Measurements from ENCODE around the gene MS4A12. TPM values are rescaled to one million over a fixed set of nuclear protein-coding genes. Genes with fewer than 3 reads are reported as not detected.

MS4A12 gene
- total RNA-seq, 2 donors from 2014 or later, result not detected

- H3K36me3 ChIP-seq (replicated peaks in 1 of 2; ENCODE audit: insufficient read depth in 1 of 2, low read depth in 2 of 2), result no peaks in the 10 kb centered on the region
- 61 to 78% methylated on average over 4 of the region's 4 CpGs for WGBS, 2 donors
- TF ChIP-seq CTCF (IDR thresholded peaks at IDR 0.05), result no peak
- TF ChIP-seq POLR2A (IDR thresholded peaks at IDR 0.05), result no peak
- H3K27ac ChIP-seq, result no peak within 1 kb of the TSS
- intact Hi-C loops (cut with DNase I), result no loop called here
- no peaks in the 10 kb centered on the region for H3K4me1 ChIP-seq
- H3K27me3 ChIP-seq, result no peaks in the 10 kb centered on the region
- no peak for ATAC-seq
- no peak within 1 kb of the TSS for H3K4me3 ChIP-seq
- no peak for DNase-seq
- no peaks in the 10 kb centered on the region for H3K9me3 ChIP-seq
Observed at GRCh38 chr11:60455531-60456042, 37.0 kb upstream of the MS4A12 start, which contains the start of gene MS4A1. TSS of gene MS4A1 (plus strand) at chr11:60455847. CDS start at chr11:60462375, 6,528 bp downstream.

- DNase-seq (no peak), ATAC-seq (no peak)
- Histone ChIP-seq H3K4me3 (no peak overlapping the region), H3K27me3 (no peaks in the 10 kb centered on the region), H3K27ac (no peak overlapping the region), H3K36me3 (replicated peaks in 1 of 2; ENCODE audit: insufficient read depth in 1 of 2, low read depth in 2 of 2) (no peaks in the 10 kb centered on the region), H3K4me1 (no peaks in the 10 kb centered on the region), H3K9me3 (no peaks in the 10 kb centered on the region)
- WGBS, 2 donors, result 54 to 71% methylated on average over 3 of the region's 3 CpGs
- intact Hi-C loops (cut with DNase I), result no loop called here
- TF ChIP-seq POLR2A (IDR thresholded peaks at IDR 0.05), result no peak
- TF ChIP-seq CTCF (IDR thresholded peaks at IDR 0.05), result no peak
Observed at GRCh38 chr11:60457576-60457975, 35.0 kb upstream of the MS4A12 start.

GRCh38 chr11:60459345-60459744 is 33.2 kb upstream of the MS4A12 start:
- H3K36me3 ChIP-seq (replicated peaks in 1 of 2; ENCODE audit: insufficient read depth in 1 of 2, low read depth in 2 of 2), result no peaks in the 10 kb centered on the region
- H3K4me1 ChIP-seq, result no peaks in the 10 kb centered on the region
- H3K27me3 ChIP-seq, result no peaks in the 10 kb centered on the region
- ATAC-seq (no peak), DNase-seq (no peak)
- no peak overlapping the region for H3K4me3 ChIP-seq
- intact Hi-C loops (cut with DNase I), result no loop called here
- TF ChIP-seq CTCF (IDR thresholded peaks at IDR 0.05) (no peak), POLR2A (IDR thresholded peaks at IDR 0.05) (no peak)
- H3K27ac ChIP-seq, result no peak overlapping the region
- no peaks in the 10 kb centered on the region for H3K9me3 ChIP-seq
- WGBS, 2 donors, result 95 to 100% methylated on average over 1 of the region's 1 CpG

- no peak for DNase-seq
- no peak for ATAC-seq
- Histone ChIP-seq H3K27me3 (no peaks in the 10 kb centered on the region), H3K4me3 (no peak overlapping the region), H3K36me3 (replicated peaks in 1 of 2; ENCODE audit: insufficient read depth in 1 of 2, low read depth in 2 of 2) (no peaks in the 10 kb centered on the region), H3K9me3 (no peaks in the 10 kb centered on the region), H3K4me1 (no peaks in the 10 kb centered on the region), H3K27ac (no peak overlapping the region)
- no peak for TF ChIP-seq CTCF (IDR thresholded peaks at IDR 0.05)
- TF ChIP-seq POLR2A (IDR thresholded peaks at IDR 0.05), result no peak
- intact Hi-C loops (cut with DNase I), result no loop called here
- WGBS, 2 donors, result 48 to 57% methylated on average over 2 of the region's 2 CpGs
Observed at GRCh38 chr11:60468829-60469228, 23.7 kb upstream of the MS4A12 start.

- Histone ChIP-seq H3K36me3 (replicated peaks in 1 of 2; ENCODE audit: insufficient read depth in 1 of 2, low read depth in 2 of 2) (no peaks in the 10 kb centered on the region), H3K4me3 (no peak overlapping the region), H3K27me3 (no peaks in the 10 kb centered on the region), H3K4me1 (no peaks in the 10 kb centered on the region), H3K27ac (no peak overlapping the region), H3K9me3 (no peaks in the 10 kb centered on the region)
- ATAC-seq (no peak), DNase-seq (no peak)
- WGBS, 2 donors, result 58 to 62% methylated on average over 2 of the region's 2 CpGs
- TF ChIP-seq POLR2A (IDR thresholded peaks at IDR 0.05) (no peak), CTCF (IDR thresholded peaks at IDR 0.05) (no peak)
- intact Hi-C loops (cut with DNase I), result no loop called here
Observed at GRCh38 chr11:60469723-60470122, 22.9 kb upstream of the MS4A12 start.
